SK-N-MC (cell line): ENCODE data around the gene C1orf141.
"Not testable (repeated sequence)": the region's sequence is repeated elsewhere in the genome, so short reads cannot be mapped to it uniquely, and the experiment has no call there.

Source experiments
- DNase-seq: peaks from one replicate; pipeline ENCODE4 v3.0.0-alpha.2; 2011; ENCODE audit warnings: low read depth, low spot score
- H3K27ac ChIP-seq: fragments of 200-600 bp; sonication (generic); 2 replicates; pipeline ENCODE4 v1.5.1; 2016; ENCODE audit warnings: mixed run types
- H3K36me3 ChIP-seq: fragments of 200-600 bp; sonication (generic); 2 replicates; pipeline ENCODE4 v1.6.1; 2017; ENCODE audit warnings: antibody characterized with exemption, low read length, mixed read lengths; ENCODE audit not compliant: insufficient read depth
- H3K4me3 ChIP-seq: fragments of 200-600 bp; sonication (generic); 2 replicates; pipeline ENCODE4 v1.5.1; 2016
- H3K9ac ChIP-seq: fragments of 200-600 bp; sonication (generic); 2 replicates; pipeline ENCODE4 v1.8.0; 2017; ENCODE audit warnings: mixed run types, mixed read lengths; ENCODE audit not compliant: insufficient read length
- H3K9me3 ChIP-seq: fragments of 200-600 bp; sonication (generic); 2 replicates; pipeline ENCODE4 v1.6.1; 2017; ENCODE audit warnings: low read depth, mild to moderate bottlenecking, antibody characterized with exemption, low read length, moderate library complexity, mixed read lengths
- EZH2 ChIP-seq: fragments of 200-600 bp; sonication (generic); IDR thresholded peaks from one replicate; pipeline ENCODE4 v1.6.1; 2017; ENCODE audit warnings: antibody characterized with exemption
- FOXP2 ChIP-seq: optimal IDR thresholded peaks from 2 replicates; pipeline ENCODE3; 2011; ENCODE audit warnings: mild to moderate bottlenecking, moderate library complexity; ENCODE audit not compliant: insufficient read depth; ENCODE audit errors: extremely low read length, control extremely low read depth
- POLR2AphosphoS5 ChIP-seq: IDR thresholded peaks from 2 replicates; pipeline ENCODE4 v1.6.1; 2012; ENCODE audit warnings: mild to moderate bottlenecking, low read depth, low read length, borderline replicate concordance

The C1orf141 gene

GRCh38 chr1:67166196-67166595 is 31.4 kb upstream of the C1orf141 start, which contains the start of gene IL23R:
Gene IL23R, plus strand, starts transcription at chr1:67166454. Its CDS starts 1,667 bp downstream, at chr1:67168121.
- DNase-seq, result no peak
- Histone ChIP-seq H3K36me3 (no peaks in the 10 kb centered on the region), H3K9me3 (no peaks in the 10 kb centered on the region), H3K9ac (no peak within 1 kb of the TSS), H3K4me3 (no peak within 1 kb of the TSS), H3K27ac (no peak within 1 kb of the TSS)
- TF ChIP-seq POLR2AphosphoS5 (no peak), FOXP2 (no peak), EZH2 (no peak)

GRCh38 chr1:67165468-67166041 is 30.8 kb upstream of the C1orf141 start:
- no peak for DNase-seq
- Histone ChIP-seq H3K9ac (no peak overlapping the region), H3K27ac (no peak overlapping the region), H3K4me3 (no peak overlapping the region), H3K9me3 (no peaks in the 10 kb centered on the region), H3K36me3 (no peaks in the 10 kb centered on the region)
- TF ChIP-seq POLR2AphosphoS5 (no peak), FOXP2 (no peak), EZH2 (no peak)

DNA sequence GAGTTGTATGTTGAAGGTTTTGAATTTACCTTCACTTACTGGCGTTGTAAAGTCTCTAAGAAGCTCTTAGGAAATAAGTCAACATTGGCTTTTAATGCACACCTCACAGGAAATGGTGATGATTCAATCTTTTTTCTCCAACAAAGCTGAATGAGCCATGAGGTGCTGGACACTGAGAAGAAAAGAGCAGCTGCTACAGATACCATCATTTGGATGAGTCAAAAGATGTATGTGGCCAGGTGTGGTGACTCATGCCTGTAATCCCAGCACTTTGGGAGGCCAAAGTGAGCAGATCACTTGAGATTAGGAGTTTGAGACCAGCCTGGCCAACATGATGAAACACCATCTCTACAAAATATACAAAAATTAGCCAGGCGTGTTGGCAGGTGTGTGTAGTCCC is 28.2 kb upstream of the C1orf141 start:
- TF ChIP-seq POLR2AphosphoS5 (no peak), FOXP2 (no peak), EZH2 (no peak)
- H3K4me3 ChIP-seq, result no peak overlapping the region
- H3K36me3 ChIP-seq, result no peaks in the 10 kb centered on the region
- no peak overlapping the region for H3K27ac ChIP-seq
- H3K9ac ChIP-seq, result no peak overlapping the region
- no peaks in the 10 kb centered on the region for H3K9me3 ChIP-seq
- no peak for DNase-seq

GRCh38 chr1:67159233-67159632 is 24.5 kb upstream of the C1orf141 start:
- H3K27ac ChIP-seq, result no peak overlapping the region
- no peak overlapping the region for H3K4me3 ChIP-seq
- no peaks in the 10 kb centered on the region for H3K36me3 ChIP-seq
- no peaks in the 10 kb centered on the region for H3K9me3 ChIP-seq
- DNase-seq, result no peak
- no peak overlapping the region for H3K9ac ChIP-seq
- TF ChIP-seq FOXP2 (no peak), POLR2AphosphoS5 (no peak), EZH2 (no peak)

DNA sequence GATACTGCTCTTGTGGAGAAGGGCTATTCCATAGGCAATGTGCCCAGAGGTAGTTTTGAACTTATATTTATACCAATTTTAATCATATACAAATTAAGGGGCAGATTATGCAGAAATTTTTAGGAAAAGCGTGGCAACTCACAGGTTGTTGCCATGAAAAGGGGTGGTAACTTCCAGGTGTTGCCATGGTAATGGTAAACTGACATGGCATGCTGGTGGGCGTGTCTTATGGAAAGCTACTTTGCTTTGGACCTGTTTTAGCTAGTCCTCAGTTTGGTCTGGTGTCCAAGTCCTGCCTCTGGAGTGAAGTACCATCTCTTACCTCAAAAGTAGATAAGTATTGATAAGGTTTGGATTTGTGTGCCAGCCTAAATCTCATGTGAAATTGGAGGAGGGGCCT is 23.6 kb upstream of the C1orf141 start:
- H3K4me3 ChIP-seq, result no peak overlapping the region
- no peaks in the 10 kb centered on the region for H3K9me3 ChIP-seq
- no peaks in the 10 kb centered on the region for H3K36me3 ChIP-seq
- no peak for DNase-seq
- no peak overlapping the region for H3K9ac ChIP-seq
- no peak for TF ChIP-seq EZH2
- no peak for TF ChIP-seq POLR2AphosphoS5
- TF ChIP-seq FOXP2, result no peak
- no peak overlapping the region for H3K27ac ChIP-seq

DNA sequence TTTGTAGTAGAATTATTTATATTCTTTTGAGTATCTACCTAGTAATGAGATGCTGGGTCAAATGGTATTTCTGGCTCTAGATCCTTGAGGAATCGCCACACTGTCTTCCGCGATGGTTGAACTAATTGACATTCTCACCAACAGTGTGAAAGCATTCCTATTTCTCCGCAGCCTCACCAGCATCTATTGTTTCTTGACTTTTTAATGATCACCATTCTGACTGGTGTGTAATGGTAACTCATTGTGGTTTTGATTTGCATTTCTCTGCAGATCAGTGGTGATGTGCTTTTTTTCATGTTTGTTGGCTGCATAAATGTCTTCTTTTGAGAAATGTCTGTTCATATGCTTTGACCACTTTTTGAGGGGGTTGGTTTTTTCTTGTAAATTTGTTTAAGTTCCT is 16.2 kb upstream of the C1orf141 start:
- TF ChIP-seq EZH2 (no peak), FOXP2 (no peak), POLR2AphosphoS5 (no peak)
- no peak overlapping the region for H3K4me3 ChIP-seq
- no peak for DNase-seq
- H3K9ac ChIP-seq, result no peak overlapping the region
- no peak overlapping the region for H3K27ac ChIP-seq
- H3K9me3 ChIP-seq, result no peaks in the 10 kb centered on the region
- no peaks in the 10 kb centered on the region for H3K36me3 ChIP-seq

DNA sequence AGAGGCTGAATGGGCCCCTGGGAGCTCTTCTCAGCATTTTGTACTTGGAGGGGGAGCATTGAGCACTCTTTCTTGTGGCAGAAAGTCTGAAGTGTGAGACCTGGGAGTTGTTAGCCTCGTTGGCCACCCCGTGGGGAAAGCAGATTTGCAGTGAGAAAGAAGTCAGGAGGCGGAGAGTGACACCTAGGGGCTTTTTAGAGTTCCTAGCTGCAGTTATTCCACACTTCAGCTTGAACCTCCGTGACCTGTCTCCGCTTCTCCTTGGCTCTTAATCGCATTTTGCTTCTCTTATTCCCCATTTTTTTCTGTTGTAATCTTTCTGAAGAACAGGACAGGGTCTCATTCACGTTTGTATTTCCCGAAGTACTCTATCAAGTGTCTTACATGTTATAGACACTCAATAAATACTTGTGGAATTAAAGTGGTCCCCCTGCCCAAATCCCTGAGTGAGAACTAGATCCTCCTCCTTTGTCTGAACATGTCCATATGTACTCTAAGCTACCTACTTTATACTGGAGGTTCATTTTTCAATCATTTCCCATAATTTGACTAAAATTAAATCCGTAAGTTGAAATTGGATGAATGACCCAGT is 14.5 kb upstream of the C1orf141 start:
- no peak overlapping the region for H3K4me3 ChIP-seq
- no peaks in the 10 kb centered on the region for H3K9me3 ChIP-seq
- no peaks in the 10 kb centered on the region for H3K36me3 ChIP-seq
- no peak overlapping the region for H3K9ac ChIP-seq
- peak; percentile 37 for DNase-seq
- H3K27ac ChIP-seq, result no peak overlapping the region
- TF ChIP-seq EZH2 (no peak), POLR2AphosphoS5 (no peak), FOXP2 (no peak)

DNA sequence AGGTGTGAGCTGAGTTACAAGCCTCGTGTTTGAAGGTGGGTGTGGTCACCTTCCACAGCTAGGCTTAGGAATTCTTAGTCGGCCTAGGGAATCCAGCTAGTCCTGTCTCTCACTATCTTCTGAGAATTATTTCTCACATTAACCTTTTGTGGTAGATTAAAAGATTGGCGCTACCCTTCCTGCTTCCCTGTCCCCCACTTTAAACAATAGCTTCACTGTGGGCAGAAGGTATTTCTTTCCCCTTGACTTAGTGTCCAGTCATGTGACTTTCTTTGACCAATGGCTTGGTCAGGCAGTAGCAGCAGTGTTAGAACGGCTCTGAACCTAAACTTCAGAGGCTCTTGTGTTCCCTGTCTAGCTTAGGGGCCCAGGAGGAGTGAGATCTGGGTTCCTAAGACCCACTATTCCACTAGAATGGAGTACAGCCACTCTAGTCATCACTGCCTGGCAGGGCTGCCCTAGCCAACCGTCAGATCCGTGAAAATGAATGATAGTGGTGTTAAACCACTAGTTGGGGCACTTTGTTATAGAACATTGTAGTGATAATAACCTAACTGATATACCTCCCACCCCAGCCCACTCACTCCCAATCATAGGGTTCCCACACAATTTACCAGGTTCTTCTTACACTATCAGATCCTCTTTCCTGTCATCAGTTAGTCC is 13.9 kb upstream of the C1orf141 start:
- H3K36me3 ChIP-seq, result no peaks in the 10 kb centered on the region
- TF ChIP-seq EZH2, result no peak
- no peak for TF ChIP-seq FOXP2
- no peak for TF ChIP-seq POLR2AphosphoS5
- H3K27ac ChIP-seq, result no peak overlapping the region
- no peak overlapping the region for H3K4me3 ChIP-seq
- no peaks in the 10 kb centered on the region for H3K9me3 ChIP-seq
- no peak overlapping the region for H3K9ac ChIP-seq
- DNase-seq, result no peak

DNA sequence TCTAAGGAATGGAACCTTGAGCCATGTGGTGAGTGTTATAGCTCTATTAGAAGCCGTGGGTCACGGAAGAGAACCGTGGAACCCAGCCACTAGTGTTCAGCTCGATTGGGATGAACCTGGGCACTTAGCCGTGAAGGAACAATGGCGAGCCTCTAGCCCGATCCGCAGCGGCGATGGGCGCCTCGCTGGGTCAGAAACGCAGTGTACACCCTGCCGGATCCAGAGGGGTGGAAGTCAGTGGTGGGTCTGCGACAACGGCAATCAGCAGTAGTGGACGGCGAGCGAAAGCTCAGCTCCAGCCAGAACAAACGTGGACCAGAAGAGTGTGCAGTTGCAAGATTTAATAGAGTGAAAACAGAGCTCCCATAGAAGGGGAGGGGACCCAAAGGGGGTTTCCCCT is 13.2 kb upstream of the C1orf141 start:
- not testable (repeated sequence) for H3K36me3 ChIP-seq, DNase-seq, H3K9ac ChIP-seq, H3K9me3 ChIP-seq, H3K4me3 ChIP-seq, H3K27ac ChIP-seq
